HS-27A (cell line): Measurements from ENCODE around the gene PMM2.
"Not testable (repeated sequence)": the region's sequence is repeated elsewhere in the genome, so short reads cannot be mapped to it uniquely, and the experiment has no call there.

Experiments used
- DNase-seq: peaks from one replicate; pipeline ENCODE4 v3.0.0-alpha.2; 2012; ENCODE audit warnings: low read depth, missing footprints

The PMM2 gene

DNA sequence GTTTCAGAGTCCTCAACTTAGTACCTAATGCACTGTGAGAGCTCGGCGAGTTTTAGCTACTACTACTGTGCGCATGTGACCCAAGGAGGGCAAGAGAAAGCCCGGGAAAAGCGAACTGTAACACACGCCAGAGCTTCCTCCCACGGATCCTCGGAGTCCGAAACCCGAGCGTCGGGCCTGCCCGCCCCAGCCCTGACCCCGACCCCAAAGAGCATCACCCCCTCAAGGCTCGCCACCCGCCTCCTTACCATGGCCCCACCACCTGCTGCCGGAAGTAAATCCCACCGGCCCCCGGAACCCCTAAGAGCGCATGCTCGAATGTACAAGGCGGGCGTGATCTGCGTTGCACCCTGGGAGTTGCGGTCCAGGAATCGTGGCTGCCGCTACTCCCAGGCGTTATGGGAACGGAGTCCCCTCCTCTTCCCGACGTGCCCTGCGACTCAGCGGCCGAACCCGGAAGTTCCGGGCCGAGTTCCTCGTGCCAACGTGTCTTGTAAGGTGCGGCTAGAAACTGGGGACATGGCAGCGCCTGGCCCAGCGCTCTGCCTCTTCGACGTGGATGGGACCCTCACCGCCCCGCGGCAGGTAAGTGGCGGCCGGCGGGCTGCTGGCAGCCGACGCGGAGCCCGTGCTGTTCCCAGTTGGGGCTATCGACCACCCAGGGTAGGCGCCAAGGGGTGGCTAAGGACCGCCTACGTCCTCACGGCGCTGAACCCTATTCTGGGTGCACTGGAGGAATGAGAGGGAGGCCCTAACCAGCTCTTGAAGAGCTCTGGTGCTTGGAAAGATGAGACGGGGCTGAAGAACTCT lies at the start of gene PMM2, which contains the start of gene TMEM186:
PMM2 (plus strand) TSS at position 476 of the 810 bp plus-strand sequence; CDS start at position 520, 44 bp downstream.
TMEM186 (minus strand) TSS at position 276 of the 810 bp plus-strand sequence; CDS start at position 251, 25 bp downstream.
- DNase-seq = peak; percentile 73

DNA sequence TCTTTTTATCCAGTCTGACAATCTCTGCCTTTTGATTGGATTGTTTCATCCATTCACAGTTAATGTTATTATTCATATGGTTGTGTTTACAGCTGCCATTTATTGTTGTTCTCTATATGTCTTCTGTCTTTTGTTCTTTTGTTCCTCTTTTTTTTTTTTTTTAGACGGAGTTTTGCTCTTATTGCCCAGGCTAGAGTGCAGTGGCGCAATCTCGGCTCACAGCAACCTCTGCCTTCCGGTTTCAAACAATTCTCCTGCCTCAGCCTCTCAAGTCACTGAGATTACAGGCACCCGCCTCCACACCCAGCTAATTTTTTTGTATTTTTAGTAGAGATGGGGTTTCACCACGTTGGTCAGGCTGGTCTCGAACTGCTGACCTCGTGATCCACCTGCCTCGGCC lies 48.7 kb upstream of the PMM2 start:
- DNase-seq = not testable (repeated sequence)

DNA sequence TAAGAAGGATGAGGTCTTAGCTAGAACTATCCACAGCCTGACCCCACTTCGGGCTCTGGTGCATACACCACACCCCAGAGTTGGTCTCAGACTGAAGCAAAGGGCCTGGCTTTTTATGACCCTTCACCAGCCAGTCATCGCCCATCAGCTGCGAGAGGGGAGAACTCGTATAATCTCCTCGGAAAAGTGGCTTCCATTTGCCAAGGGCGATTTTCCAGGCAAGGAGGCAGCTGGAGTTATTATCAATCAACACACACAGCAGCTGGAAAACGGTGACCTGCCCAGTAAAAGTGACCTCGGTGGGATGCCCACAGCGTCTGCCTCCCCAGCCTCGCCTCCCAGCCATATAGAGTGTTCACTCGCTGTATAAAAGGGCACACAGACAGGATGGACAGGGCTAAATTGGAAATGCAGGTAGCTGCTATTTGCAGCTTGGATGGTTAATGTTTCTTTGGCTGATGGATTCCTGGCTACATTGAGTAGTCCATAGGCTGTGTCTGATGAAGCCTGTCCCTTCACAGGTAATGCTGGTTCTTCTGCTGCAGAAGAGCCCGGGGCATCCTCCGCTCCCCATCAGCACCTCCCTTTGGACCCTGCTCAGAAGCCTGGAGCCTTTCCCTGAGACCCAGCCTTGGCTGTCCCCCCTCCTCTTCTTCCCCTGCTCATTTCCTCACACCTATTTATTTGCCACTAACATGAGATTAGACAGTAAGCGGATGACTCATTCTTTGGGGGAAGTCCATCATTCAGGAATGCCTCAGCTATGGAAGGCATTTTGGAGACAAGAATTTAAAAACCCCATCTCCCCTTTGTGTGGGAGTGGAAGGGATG lies 45.9 kb upstream of the PMM2 start:
- peak; percentile 19 for DNase-seq

DNA sequence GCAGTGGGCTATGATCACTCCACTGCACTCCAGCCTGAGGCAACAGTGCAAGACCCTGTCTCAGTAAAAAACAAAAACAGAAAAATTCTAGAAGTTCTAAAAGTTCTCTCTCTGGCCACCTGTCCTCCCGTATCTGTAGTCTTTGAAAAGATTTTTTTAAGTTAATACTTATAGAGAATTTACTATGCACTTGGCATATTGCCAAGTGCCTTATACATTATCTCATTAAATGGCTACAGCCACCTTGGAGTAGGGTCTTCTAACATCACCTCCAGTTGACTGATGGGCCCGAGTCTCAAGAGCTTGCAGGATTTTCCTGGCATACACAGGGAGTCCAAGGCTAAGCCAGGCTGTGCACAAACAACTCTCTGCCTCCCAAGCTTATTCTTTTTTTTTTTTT lies 44.9 kb upstream of the PMM2 start:
- DNase-seq = no peak

DNA sequence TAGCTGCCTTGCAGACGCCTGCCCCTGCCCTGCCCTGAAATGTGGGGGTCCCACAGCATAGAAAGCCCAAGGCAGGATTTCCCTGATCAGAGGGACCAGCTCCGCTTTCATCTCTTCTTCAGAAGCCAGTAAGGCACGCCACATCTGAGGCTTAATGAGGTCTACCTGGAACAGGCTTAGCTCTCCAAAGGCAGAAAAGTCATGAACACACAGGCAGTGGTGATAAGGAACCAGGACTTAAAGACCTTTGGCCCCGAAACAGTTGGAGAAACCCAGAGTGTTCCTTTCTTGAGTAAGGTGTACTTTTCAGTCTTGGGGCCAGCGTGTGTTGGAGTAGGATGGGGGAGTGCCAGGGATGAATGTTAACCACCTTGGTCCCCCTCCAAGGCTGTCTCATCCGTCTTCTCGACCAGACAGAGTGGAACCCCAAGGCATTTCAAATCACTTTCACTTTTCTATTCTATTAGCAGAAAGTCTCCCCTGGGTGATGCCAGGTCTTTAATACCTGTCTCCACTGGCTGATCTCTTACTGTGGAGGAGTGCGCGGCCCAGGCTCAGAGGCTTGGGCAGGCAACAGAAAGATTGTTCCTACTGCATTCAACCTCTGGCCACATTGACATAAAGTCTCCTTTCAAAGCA lies 44.1 kb upstream of the PMM2 start:
- no peak for DNase-seq

DNA sequence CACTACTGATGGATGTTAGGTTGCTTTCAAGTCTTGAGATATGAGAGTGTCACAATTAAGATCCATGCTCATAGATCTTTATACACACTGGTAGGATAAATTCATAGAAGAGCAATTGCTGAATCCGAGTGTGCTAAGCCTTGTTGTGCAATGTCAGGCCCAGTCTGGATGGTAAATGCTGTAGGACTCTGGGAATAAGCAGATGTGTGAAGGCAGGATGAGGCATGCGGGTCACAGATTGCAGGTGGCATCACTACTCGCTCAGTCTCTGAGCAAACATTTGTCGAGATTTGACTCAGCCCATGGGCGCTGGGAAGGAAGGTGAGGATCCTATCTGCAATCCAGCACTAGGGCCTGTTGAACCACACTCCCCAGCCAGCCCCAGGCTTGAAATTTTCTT lies 40.9 kb upstream of the PMM2 start:
- no peak for DNase-seq

DNA sequence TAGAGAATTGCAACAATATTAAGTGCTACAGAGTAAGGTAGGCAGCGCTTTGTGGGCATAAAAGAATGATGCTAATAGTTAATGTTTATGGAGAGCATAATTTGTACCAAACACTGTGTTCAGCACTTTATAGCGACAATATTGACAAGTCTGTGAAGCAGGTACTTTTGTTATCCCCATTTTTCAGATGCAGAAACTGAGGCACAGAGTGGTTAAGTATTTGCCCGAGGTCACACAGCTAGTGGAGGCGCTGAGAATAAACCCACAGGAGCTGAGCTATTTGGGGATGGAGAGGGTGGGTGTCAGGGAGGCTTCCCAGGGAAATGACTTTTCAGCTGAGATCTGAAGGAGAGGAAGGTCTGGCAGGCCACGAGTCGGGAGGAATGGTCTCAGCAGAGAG lies 39.6 kb upstream of the PMM2 start:
- DNase-seq = no peak

DNA sequence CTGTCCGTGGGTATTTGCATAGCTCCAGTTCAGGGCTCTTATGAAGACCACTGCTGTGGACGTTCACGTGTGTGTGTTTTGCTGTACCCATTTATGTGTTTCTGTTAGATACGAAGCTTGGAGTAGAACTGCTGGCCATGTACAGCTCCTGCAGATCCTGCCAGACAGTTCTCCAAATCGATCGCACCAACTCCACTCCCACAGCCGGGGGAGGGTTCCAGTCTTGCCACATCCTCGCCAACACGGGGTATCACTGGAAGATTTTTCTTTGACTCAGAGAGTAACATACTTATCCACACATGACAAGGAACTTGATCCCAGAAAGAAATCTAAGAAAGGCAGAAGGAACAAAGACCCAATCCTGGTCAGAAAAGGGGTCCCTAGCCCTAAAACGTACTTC lies 37.6 kb upstream of the PMM2 start:
- no peak for DNase-seq

DNA sequence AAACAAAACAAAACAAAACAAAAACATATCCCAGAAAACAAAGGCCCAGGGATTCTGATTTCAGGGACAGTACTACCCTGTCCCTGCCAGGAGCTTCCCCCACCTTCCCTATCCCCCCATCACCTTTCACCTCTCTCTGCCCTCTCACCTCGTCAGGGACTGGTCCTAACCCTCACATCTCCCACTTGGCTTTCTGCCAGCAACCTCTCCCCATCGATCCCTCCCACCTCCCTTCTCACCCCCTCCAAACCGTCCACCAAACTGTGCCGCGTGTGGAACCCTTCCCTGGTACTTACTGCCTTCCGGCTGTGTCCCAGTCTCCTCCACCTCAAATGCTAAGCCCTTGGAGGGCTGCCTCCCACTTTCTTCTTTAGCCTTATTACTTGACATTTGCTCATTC lies 36.6 kb upstream of the PMM2 start:
- no peak for DNase-seq

DNA sequence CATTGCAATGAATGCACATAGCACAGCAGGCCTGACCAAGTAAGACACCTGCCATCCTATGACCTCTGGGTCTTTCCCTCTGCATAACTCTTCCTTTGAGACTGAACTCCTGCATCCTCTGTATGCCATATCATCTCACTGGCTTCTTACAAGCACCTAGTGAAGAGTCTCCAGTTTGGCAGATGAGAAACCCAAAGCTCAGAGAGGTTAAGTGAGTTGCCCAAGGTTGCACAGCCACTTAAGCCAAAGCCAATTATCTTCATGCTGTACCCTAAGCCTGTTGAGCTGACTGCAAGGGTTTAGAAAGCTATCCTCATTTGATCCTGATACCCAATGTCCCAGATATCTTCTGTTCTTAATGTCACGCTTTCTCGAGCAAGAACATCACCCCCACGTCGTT lies 35.4 kb upstream of the PMM2 start:
- no peak for DNase-seq

DNA sequence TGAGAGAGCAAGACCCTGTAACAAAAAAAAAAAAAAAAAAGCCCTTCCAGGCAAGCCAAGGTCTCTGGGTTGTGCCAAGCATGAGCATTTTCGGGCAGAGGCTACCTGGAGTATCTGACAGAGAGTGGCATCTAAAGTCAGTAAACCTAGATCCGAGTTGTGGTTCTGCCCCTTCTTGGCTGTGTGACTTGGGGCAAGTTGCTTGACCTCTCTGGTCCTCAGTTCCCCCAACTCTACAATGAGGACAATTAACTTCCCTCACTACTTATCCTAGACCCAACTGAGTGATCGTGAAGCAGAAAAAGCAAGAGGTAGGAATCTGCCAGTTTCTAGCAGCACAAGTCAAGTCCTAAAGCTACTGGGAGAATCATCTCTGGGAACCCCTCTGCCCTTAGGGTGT lies 34.6 kb upstream of the PMM2 start:
- no peak for DNase-seq

DNA sequence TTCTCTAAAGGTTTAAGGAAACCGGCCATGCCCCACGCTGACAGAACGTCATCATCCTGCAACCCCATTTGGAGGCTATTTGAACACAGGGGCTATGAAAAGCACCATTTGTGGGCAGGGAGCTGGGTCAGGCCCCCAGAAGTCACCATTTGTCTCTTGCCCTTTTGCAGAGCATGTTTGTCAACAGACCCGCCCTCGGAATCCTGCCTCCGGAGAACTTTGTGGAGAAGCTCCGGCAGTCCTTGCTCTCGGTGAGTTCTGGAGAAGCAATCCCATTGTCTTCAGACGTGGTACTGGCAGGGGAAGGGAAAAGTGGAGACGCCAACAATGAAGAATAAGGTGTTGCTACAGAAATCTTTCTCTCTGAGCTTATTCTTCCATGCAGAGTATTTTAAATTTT lies 33.7 kb upstream of the PMM2 start:
- DNase-seq = no peak

DNA sequence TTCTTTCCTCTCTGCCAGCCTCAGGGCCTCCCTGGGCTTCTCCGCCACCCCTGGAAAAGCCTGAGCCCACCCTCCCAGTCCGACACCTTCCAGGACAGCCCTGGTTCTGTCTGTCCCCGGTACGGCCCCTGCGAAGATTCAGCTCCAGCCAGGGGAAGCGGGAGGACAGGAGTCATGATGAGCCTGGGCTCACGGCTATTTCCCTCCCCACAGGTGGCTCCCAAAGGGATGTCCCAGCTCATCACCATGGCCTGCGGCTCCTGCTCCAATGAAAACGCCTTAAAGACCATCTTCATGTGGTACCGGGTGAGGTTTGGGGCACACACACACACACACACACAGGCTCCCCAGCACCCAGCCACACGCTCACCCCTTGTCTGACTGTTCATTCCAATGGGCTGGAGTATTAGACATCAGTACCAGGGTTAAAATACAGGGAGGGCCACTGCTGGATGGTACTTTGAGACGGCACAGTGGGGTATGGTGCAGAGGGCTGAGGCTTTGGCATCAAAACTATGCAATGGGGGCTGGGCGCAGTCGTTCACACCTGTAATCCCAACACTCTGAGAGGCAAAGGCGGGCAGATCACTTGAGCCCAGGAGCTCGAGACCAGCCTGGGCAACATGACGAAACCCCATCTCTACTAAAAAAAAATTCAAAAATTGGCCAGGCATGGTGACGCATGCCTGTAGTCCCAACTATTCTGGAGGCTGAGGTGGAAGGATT lies 33.0 kb upstream of the PMM2 start:
- DNase-seq = no peak

DNA sequence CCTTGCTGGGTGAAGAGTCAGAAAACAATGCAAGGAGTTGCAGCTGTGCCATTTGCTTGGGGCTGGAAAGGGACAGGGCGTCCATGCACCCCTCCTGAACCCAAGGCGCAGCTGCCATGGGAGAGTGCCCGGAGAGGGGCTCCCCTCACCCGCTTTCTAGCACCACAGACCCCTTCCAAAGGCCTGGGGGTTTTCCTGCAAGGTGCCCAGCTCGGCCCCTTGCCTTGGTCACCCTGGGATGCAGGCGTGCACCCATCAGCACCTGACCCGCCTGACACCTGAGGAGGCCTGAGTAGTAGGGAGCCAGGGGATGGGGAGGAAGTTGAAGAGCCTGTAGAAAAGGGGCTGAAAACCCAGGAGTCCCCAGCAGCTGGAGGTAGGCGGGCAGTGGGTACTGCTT lies 30.5 kb upstream of the PMM2 start:
- DNase-seq = no peak

DNA sequence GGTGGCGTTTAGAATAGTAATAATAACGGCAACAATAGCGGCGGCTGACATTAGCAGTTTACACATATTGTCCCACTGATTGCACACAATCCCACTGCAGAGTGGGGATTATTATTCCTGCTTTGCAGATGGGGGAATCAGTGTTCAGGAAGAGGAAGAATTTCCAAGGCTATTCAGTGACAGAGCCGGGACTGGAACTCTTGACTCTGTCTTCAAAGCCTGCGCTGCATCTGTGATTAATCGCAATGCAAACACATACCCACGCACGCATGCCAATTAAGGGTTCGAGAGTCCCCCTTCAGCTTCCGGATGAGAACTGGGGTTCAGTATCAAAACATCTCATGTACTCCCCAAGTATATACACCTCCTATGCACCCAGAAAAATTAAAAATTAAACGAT lies 29.4 kb upstream of the PMM2 start:
- DNase-seq = no peak

DNA sequence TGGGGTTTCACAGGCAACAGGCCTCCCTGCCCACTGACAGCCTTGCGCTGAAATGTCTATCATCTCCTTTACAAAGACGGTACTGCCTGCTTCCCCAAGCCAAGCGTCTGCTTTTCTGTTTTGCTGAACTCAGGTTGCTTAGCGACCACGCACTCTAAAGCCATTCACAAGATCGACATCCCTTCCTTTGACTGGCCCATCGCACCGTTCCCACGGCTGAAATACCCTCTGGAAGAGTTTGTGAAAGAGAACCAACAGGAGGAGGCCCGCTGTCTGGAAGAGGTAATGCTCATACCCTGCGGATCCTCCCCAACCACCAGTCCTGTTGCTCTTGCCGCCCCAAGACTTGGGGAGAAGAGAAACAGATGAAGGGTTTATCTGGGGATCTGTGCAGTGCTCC lies 28.9 kb upstream of the PMM2 start:
- DNase-seq = no peak

DNA sequence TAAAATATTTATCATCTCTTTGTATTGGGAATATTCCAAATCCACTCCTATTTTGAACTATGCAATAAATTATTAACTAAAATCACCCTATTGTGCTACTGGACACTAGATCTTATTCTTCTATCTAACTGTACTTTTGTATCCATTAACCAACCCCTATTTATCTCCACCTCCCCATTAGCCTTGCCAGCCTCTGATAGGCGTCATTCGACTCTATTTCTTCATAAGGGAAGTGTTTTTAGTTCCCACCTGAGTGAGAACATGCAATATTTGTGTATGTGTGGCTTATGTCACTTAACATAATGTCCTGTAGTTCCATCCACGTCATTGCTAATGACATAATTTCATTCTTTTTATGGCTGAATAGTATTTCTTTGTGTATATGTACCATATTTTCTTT lies 24.1 kb upstream of the PMM2 start:
- DNase-seq = no peak

DNA sequence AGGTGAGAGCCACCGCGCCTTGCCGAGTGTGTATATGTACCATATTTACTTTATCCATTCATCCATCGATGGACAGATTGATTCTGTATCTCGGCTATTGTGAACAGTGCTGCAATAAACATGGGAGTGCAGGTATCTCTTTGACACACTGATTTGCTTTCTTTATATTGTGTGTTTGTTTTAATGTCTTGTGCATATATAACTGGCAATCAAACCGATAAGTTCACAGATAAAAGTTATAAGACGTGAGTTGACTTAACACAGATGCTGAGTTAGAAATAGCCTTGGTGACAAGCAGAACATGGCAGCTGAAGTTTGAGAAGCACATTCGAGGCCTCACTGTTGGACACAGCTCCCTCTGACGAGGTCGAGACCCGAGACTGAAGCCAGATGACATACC lies 23.4 kb upstream of the PMM2 start:
- no peak for DNase-seq

DNA sequence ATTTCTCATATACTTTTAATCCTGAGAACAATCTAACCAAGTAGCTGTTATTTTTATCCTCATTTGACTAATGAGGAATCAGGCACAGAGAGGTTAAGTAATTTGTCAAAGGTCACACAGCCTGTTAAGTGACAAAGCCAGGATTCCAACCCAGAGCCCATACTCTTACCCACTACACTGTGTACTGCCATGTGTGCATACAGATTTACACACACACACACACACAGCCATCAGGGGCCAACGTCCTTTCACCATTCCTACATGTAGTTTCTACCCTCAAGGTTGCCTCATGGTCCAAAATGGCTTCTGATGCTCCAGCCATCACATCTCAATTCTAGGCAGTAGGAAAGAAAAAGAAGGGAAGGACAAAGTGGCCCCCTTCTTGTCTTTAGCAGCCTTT lies 22.3 kb upstream of the PMM2 start:
- DNase-seq = no peak

DNA sequence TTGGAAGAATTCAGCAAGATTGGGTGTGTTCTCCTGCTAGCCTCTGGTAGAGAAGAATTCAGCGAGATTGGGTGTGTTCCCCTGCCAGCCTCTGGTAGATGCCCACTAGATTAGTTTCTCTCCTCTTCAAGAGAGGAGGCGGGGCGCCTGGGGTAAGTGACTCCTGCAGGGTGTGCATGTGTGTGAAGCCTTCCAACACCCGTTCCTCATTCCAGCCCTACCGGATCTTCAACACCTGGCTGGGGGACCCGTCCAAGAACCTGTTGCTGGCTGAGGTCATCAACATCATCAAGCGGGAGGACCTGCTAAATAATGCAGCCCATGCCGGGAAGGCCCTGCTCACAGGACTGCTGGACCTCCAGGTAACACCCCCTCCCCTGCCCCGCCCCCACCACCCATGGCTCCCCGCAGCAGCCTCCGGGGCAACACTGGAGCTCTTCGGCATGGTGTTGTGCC lies 21.5 kb upstream of the PMM2 start:
- no peak for DNase-seq

DNA sequence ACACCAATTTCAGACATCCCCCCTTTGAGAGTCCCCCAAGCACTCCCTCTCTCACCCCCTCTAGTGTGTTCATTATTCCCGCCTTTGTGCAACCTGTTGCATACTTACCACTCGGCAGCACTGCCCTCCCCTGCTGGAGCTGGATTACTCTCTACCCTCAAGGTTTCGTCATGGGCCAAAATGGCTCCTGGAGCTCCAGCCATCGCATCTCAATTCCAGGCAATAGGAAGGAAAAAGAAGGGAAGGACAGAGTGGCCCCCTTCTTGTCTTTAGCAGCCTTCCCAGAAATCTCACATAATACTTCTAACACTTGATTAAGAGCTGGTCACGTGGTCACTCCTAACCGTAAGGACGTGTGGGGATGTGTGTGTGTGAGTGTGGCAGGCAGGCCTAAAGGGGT lies 20.4 kb upstream of the PMM2 start:
- no peak for DNase-seq

DNA sequence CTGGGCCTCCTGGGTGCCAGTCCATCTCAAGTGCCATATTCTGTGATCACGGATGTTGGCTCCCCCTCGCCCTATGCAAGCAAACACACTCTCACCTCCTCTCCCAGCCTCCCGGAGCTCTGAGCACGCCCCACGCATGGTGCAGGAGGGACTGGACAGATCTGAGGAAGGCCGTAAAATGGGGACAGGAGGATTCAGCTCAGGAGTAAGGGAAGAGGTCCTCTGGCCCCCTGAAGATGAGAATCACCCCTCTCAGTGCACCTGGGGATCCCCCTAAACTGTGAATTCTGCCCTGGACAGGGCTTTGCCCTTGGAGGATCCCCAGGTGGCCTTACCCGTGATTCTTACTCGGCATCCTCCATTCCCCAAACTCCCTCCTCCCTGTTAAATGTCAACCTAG lies 15.8 kb upstream of the PMM2 start:
- no peak for DNase-seq
